Rectal smooth muscle tissue (tissue), 1 donor: ENCODE measurements around the gene NAV2.
A peak's percentile ranks its signal among the peaks of the same experiment; 100 is the strongest.

Source experiments
- H3K27ac ChIP-seq: one replicate; pipeline ENCODE4 v1.7.0; 2013; ENCODE audit warnings: low read depth, low read length, inconsistent platforms
- H3K27me3 ChIP-seq: one replicate; pipeline ENCODE4 v1.7.0; 2013; ENCODE audit warnings: low read length; ENCODE audit not compliant: control insufficient read depth, insufficient read depth
- H3K36me3 ChIP-seq: one replicate; pipeline ENCODE4 v1.7.0; 2013; ENCODE audit warnings: low read length; ENCODE audit not compliant: control insufficient read depth, insufficient read depth
- H3K4me1 ChIP-seq: one replicate; pipeline ENCODE4 v1.7.0; 2013; ENCODE audit warnings: low read length; ENCODE audit not compliant: control insufficient read depth, insufficient read depth
- H3K4me3 ChIP-seq: one replicate; pipeline ENCODE4 v1.7.0; 2013; ENCODE audit warnings: low read length
- H3K9ac ChIP-seq: one replicate; pipeline ENCODE4 v1.7.0; 2013; ENCODE audit warnings: low read length

NAV2 gene

DNA sequence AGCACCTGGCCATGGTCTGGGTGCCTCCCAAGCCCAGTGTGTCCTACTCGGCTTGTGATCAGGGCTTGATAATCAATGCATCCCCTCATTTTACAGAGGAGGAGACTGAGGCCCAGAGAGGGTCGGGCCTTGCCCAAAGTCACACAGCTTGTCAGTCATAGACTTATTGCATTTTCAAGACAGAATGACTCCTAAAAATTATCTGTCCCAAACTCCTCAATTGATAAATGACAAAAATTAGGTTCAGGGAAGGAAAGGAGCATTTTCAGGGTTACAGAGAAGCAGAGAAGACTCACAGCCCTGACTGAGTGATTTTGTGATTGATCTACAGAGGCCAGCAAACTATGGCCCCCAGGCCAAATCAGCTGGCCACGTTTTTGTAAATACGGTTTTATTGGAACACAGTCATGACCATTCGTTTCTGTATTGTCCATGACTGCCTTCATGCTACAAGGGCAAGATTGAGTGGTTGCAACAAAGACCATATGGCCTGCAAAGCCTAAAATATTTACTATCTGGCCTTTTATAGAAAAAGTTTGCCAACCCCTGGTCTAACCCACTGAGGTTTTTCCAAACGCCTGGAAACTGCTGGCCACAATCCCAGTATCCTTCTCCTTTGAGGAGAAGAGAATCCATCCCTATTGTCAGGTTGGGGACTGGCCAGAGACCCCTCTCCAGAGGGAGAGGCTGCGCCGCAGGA, 35.1 kb upstream of the NAV2 start:
- Histone ChIP-seq H3K27ac (peak overlapping the region; percentile 91), H3K4me3 (no peak overlapping the region), H3K36me3 (no peaks in the 10 kb centered on the region), H3K4me1 (peaks cover 62% of the 10 kb centered on the region), H3K27me3 (no peaks in the 10 kb centered on the region), H3K9ac (no peak overlapping the region)

DNA sequence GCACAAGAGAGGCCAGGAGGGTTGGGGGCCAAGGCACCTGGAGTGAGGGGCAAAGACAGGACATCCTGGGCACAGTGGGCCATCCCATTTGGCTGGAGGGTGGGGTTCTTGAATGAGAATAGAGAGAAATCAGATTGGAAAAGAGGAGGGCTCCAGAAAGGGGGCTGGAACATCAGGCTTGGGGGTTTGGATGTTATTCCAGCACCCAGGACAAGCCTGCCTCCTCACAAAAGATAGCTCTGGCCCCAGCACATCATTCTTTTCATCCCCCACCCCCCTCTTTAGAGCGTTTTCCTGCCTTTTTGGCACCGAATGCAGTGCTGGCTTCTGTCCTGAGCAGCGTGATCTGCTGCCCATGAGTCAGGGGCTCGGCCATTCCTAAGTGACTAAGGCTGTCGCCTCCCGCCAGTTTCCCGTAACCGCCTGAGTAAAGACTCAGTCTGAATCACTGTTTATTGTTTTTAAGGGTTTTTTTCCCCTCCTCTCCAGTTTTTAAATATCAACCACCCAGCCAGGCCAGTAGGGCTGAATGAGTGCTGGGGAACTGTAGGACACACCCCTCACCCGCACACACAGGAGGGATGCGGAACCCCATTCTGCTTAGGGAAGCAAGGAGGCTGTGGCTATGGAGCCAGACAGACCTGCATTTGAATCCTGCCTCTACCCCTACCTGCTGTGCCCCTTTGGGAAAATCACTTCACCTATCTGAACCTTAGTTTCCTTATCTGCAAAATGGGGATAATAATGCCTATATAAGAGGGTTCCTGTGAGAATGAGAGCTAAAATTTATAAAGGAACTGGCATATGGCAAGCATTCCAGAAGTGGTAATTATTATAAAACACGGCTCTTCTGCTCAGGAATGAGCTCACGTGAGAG, 32.4 kb upstream of the NAV2 start:
- no peak overlapping the region for H3K4me3 ChIP-seq
- no peaks in the 10 kb centered on the region for H3K27me3 ChIP-seq
- no peak overlapping the region for H3K9ac ChIP-seq
- peak overlapping the region; percentile 91 for H3K27ac ChIP-seq
- no peaks in the 10 kb centered on the region for H3K36me3 ChIP-seq
- peaks cover 50% of the 10 kb centered on the region for H3K4me1 ChIP-seq

DNA sequence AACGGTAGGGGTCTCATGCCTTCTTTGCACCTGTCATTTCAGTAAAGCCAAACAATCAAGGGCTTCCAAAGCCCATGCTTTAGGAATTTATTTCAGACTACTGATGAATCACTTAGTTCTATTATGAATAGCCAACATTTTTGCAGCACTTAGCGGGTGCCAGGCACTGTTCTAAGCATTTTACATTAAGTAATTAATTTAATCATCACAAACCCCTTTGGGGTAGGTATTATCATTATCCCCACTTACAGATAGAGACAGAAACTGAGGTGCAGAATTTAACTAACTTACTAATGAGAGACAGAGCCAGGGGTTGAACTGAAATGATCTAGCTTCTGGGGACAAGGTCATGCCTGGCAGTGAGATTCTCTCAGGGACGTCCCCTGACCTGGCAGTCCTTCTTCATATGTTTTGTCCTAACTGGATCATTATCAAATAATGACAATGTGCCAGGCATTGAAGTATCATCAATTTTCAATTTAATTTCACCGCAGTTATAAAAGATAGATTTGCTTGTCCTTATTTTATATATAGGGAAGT, 31.7 kb upstream of the NAV2 start:
- Histone ChIP-seq H3K27ac (peak overlapping the region; percentile 91), H3K9ac (no peak overlapping the region), H3K27me3 (no peaks in the 10 kb centered on the region), H3K36me3 (no peaks in the 10 kb centered on the region), H3K4me3 (no peak overlapping the region), H3K4me1 (peaks cover 46% of the 10 kb centered on the region)

DNA sequence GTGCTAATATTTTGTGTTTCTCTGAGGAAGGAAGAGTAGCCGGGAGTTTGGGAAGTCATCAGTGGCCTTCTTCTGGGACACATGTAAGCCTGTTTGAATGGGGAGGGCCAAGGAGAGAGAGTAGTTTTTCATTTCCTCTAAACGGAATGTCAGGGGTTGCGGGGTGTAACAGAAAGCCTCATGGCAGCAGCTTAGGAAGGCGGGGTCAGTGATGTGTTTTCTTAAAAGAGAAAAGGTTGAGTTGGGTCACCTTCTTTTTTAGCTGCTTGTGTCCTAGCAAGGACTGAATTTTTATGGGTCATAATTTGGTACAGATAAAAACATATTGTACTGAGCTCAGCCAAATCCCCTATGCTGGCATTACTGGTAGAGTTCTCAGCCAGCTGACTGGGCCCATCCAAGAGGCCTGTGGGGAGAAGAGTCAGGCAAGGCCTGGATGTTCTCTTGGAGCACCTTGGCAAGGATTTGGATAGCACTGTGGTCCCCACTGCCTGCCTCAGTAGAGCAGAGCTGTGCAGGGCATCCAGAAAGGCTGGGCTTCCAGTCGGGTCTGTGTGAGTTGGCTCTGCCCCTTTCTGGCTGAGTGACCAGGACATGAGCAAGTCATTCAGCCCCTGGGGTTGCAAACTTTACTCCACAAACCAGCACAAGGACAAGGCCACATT, 29.4 kb upstream of the NAV2 start:
- Histone ChIP-seq H3K27ac (peak overlapping the region; percentile 91), H3K27me3 (no peaks in the 10 kb centered on the region), H3K9ac (no peak overlapping the region), H3K4me3 (no peak overlapping the region), H3K36me3 (no peaks in the 10 kb centered on the region), H3K4me1 (peaks cover 29% of the 10 kb centered on the region)

DNA sequence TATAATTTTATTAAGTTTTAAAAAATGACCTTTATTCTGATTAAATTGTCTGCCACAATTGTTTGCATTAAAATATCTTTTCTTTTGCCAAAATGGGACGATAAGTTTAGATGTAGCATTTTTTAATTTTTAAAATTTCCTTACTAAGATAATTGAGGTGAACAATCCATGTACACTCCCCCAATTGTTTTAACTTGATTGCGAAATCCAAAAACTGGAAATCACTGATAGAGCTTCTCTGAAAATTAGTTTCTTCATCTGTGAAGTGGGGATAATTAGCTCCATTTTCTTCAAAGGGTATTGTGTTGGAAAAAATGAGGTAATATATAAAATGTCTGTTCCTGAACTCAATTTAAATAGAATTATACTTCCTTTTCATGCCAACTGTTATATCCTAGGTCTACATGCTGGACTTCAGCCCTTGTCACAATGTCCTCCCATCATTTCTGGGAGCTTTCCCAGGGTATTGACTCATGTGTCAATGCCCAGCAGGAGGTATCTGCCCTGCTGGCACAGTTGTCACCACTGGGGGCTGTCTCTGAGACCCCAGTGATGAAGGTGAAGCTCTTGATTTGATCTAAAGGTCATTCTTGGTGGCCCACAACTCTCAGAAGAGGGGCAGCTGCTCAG, 28.7 kb upstream of the NAV2 start:
- H3K27ac ChIP-seq = peak overlapping the region; percentile 91
- H3K36me3 ChIP-seq = no peaks in the 10 kb centered on the region
- no peaks in the 10 kb centered on the region for H3K27me3 ChIP-seq
- H3K4me1 ChIP-seq = peaks cover 29% of the 10 kb centered on the region
- no peak overlapping the region for H3K4me3 ChIP-seq
- no peak overlapping the region for H3K9ac ChIP-seq

DNA sequence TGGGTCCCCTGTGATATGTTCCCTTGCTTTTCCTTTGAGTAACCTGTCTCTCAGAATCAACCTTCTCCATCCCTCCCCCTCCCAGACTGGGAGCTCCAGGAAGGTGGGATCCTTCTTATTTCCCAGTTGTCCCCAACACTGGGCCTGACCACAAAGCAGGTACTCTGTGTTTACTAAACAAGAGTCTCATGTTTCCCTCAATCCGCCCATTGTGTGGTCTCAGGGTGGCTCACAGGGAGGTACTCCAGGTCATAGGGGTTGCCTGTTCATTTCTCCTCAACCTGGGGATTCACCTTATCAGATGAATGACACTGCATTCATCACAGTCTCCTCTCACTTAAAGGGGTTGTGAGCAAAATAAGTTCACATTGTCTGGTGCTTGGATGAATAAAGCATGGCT, 26.4 kb upstream of the NAV2 start:
- H3K4me3 ChIP-seq = no peak overlapping the region
- H3K36me3 ChIP-seq = no peaks in the 10 kb centered on the region
- H3K4me1 ChIP-seq = peaks cover 16% of the 10 kb centered on the region
- no peaks in the 10 kb centered on the region for H3K27me3 ChIP-seq
- peak overlapping the region; percentile 16 for H3K27ac ChIP-seq
- H3K9ac ChIP-seq = no peak overlapping the region

DNA sequence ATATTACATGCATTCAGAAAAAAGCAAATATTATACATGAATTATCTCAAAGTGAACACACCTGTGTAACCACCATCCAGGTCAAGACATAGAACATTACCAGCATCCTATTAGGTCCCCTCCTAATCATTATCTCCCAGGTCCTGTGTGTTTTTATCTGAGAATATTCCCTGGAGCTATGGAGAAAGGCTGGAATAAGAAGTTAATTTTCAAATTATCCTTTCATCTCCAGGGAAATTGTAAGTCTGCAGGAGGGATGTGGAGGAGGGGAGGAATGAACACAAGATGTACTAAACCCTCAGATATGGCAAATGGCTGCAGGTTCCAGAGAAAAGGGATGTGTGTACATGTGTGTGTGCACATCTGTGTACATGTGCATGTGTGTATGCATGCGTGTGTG, 25.2 kb upstream of the NAV2 start:
- H3K27ac ChIP-seq = peak overlapping the region; percentile 18
- peaks cover 11% of the 10 kb centered on the region for H3K4me1 ChIP-seq
- H3K4me3 ChIP-seq = no peak overlapping the region
- no peaks in the 10 kb centered on the region for H3K27me3 ChIP-seq
- H3K36me3 ChIP-seq = no peaks in the 10 kb centered on the region
- H3K9ac ChIP-seq = no peak overlapping the region

DNA sequence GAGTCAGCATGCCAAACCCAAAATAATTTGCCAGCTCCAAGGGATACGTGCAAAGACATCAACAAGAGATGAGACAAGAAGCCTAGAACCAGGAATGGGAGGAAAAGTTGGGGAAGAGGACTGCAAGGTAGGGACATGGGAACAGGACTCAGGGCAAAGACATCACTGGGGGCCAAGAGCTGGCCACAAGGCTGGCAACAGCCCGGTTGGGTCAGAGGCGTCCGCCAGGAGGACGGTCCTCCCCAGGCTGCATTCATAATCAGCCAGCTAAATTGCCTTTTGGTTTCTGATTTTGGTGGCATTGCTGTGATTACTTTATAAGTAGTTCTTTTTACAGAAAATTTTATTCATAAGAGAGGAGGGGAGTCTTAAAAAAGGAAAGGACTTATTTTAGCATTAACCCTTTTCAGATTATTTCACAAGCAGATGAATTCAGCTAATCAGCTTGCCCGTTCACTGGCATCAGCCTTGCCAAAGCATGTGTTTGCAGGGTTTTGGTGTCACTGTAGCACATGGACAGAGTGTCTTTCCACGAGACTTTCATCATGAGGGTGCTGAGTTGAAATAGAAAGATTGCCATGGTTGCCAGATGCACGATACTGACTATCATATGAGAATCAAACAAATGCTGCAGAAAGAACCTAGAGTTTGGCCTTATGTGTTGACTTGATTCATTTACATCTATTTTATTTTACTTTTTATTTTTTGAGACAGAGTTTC, 23.2 kb upstream of the NAV2 start:
- H3K27me3 ChIP-seq = no peaks in the 10 kb centered on the region
- no peak overlapping the region for H3K27ac ChIP-seq
- H3K4me1 ChIP-seq = peaks cover 2% of the 10 kb centered on the region
- H3K4me3 ChIP-seq = no peak overlapping the region
- H3K36me3 ChIP-seq = no peaks in the 10 kb centered on the region
- no peak overlapping the region for H3K9ac ChIP-seq

DNA sequence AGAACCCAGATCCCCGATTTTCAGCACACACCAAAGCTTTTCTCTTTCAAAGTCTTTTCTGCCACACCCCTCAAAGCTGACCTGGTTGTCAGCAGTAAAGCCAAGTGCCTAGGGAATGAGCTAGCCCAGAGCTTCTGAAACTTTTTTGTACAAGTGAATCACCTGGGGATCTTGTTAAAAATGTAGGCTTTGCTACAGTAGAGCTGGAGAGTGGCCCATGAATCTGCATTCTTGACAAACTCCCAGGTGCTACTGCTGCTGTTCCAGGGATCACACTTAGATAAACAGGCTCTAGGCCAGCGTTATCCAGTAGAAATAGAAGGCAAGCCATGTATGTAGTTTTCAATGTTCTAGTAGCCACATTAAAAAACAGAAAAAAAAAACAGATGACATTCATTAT, 21.8 kb upstream of the NAV2 start:
- H3K9ac ChIP-seq = no peak overlapping the region
- H3K27ac ChIP-seq = no peak overlapping the region
- H3K4me1 ChIP-seq = no peaks in the 10 kb centered on the region
- H3K36me3 ChIP-seq = no peaks in the 10 kb centered on the region
- no peaks in the 10 kb centered on the region for H3K27me3 ChIP-seq
- H3K4me3 ChIP-seq = no peak overlapping the region

DNA sequence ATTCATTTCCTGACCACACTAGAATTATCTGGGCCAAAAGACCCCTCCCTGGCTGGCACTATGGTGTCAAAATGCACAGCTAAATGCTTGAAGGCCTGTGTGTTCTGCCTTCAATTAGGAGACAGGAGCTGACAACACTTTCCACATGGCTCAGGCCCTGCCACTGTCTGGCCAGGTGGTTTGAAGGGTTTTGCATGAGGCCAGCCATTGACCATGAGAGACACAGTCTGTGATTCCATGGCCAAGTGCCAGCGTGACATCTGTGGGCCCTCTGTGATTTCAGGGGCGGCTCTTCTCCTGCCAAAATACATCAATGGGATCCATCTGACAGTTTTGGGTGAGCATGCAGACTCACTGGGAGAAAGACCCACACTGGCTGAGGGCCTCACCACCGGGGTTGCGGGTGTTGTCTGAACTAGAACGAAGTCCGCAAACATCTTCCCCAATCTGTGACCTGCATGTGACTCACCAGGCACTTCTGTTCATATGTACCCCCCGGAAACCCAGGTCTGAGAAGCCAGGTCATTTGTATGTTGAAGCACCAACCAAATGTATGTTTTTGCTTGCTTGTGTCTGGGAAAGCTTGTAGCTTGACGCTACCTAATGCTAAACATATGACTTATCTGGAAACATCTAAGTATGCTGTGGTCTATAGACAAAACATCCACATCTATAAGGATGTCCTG, 20.7 kb upstream of the NAV2 start:
- Histone ChIP-seq H3K4me1 (peaks cover 4% of the 10 kb centered on the region), H3K27ac (no peak overlapping the region)

DNA sequence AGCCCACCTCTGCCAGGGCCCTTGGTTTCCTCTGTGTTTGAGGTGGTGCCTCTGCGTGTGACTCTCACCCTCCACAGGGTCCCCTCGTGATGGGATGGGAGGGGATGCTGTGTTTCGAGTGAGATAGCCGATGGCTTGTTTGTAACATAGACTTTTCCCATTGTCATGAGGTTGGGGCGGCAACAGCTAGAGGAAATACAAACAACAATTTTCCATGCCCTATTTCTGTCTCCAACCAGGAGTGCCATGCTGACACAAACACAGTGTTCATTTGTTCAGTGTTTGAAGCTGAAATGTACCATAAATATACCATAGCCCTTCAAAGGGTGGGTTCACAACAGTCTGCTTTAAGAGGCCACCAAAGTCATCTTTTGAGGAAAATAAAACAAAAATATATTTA, 19.5 kb upstream of the NAV2 start:
- Histone ChIP-seq H3K36me3 (no peaks in the 10 kb centered on the region), H3K27ac (no peak overlapping the region)

More for the DNA sequence above, 20.7 kb upstream of the NAV2 start:
- no peaks in the 10 kb centered on the region for H3K36me3 ChIP-seq
- H3K9ac ChIP-seq = no peak overlapping the region
- no peak overlapping the region for H3K4me3 ChIP-seq
- H3K27me3 ChIP-seq = no peaks in the 10 kb centered on the region

More for the DNA sequence above, 19.5 kb upstream of the NAV2 start:
- H3K4me1 ChIP-seq = peaks cover 10% of the 10 kb centered on the region
- H3K9ac ChIP-seq = no peak overlapping the region
- no peaks in the 10 kb centered on the region for H3K27me3 ChIP-seq
- no peak overlapping the region for H3K4me3 ChIP-seq
